Neutrophil (primary cell): ENCODE results near the gene VPREB1.

Source experiments
- H3K27ac ChIP-seq: fragments of 200-600 bp; sonication (generic); 2 replicates; pipeline ENCODE4 v1.5.1; 2016; ENCODE audit warnings: mild to moderate bottlenecking, moderate library complexity
- H3K27me3 ChIP-seq: fragments of 200-600 bp; sonication (generic); 2 replicates; pipeline ENCODE4 v1.6.0; 2016; ENCODE audit warnings: mild to moderate bottlenecking
- H3K36me3 ChIP-seq: fragments of 200-600 bp; sonication (generic); 2 replicates; pipeline ENCODE4 v1.5.1; 2017
- H3K4me1 ChIP-seq, 2 experiments: fragments of 200-600 bp in 1 of 2; sonication (generic) in 1 of 2; 1 replicate in 1 of 2; 2 replicates in 1 of 2; pipeline versions ENCODE4 v1.5.1 to v1.6.1; 2013 to 2016; ENCODE audit warnings: low read depth in 1 of 2, low read length in 1 of 2, mild to moderate bottlenecking in 1 of 2, moderate library complexity in 1 of 2; ENCODE audit not compliant: control insufficient read depth in 1 of 2, insufficient read depth in 1 of 2
- H3K4me3 ChIP-seq, 2 experiments: fragments of 200-600 bp in 1 of 2; sonication (generic) in 1 of 2; 1 replicate in 1 of 2; 2 replicates in 1 of 2; pipeline ENCODE4 v1.5.1; 2013 to 2016; ENCODE audit warnings: low read depth in 1 of 2, low read length in 1 of 2, mild to moderate bottlenecking in 1 of 2, moderate library complexity in 1 of 2
- H3K9me3 ChIP-seq: fragments of 200-600 bp; sonication (generic); 2 replicates; pipeline ENCODE4 v1.5.1; 2016
- CTCF ChIP-seq: fragments of 200-600 bp; sonication (generic); IDR thresholded peaks from 2 replicates; pipeline ENCODE4 v1.5.1; 2016; ENCODE audit warnings: antibody characterized with exemption

Gene VPREB1

DNA sequence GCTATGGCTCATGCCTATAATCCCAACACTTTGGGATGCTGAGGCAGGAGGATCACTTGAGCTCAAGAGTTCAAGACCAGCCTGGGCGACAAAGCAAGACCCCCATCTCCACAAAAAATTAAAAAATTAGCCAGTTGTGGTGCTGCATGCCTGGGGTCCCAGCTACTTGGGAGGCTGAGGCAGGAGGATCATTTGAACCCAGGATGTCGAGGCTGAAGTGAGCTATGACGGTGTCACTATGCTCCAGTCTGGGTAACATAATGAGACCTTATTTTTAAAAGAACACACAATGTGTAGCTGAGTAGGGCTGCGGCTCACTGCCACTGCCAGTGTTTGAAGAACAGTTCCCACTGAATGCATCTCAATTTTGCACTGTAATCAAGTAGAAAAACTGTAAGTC, 7.1 kb upstream of the VPREB1 start:
- Histone ChIP-seq H3K27ac (no peak overlapping the region), H3K4me1 (no peaks in the 10 kb centered on the region), H3K9me3 (no peaks in the 10 kb centered on the region), H3K4me3 (no peak overlapping the region), H3K36me3 (no peaks in the 10 kb centered on the region), H3K27me3 (no peaks in the 10 kb centered on the region)
- TF ChIP-seq CTCF = no peak

DNA sequence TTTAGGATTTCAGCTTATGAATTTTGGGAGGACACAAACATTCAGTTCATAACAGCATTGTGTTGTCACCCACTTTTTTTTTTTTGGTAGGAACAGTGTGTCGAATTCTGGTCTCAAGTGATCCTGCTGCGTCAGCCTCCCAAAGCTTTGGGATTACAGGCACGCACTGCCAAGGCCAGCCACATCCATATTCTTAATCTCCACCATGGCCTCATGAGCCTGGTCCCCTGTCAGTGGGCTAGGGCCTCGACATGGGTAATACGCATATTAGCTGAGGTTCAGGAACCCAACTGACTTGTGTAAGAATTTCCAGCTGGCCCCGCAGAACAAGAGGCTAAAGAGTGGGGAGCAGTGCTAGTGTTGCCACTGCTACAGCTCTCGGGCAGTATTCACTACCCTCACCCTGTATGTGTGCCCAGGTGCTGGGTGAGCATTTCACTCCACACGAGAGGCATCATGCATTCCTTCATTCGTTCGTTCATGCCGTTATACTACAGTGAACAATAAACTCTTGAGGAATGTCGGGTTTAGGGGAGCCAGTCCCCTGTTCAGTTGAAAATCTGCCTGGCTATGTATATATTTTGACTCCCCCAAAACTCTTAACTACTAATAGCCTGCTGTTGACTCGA, 5.2 kb upstream of the VPREB1 start:
- Histone ChIP-seq H3K27me3 (no peaks in the 10 kb centered on the region), H3K36me3 (no peaks in the 10 kb centered on the region), H3K9me3 (no peaks in the 10 kb centered on the region), H3K4me3 (no peak overlapping the region), H3K4me1 (no peaks in the 10 kb centered on the region), H3K27ac (no peak overlapping the region)
- TF ChIP-seq CTCF = no peak

GRCh38 chr22:22241554-22241898, 3.1 kb upstream of the VPREB1 start:
- Histone ChIP-seq H3K9me3 (no peaks in the 10 kb centered on the region), H3K4me1 (no peaks in the 10 kb centered on the region), H3K36me3 (no peaks in the 10 kb centered on the region), H3K4me3 (no peak overlapping the region), H3K27me3 (no peaks in the 10 kb centered on the region), H3K27ac (no peak overlapping the region)
- no peak for TF ChIP-seq CTCF

GRCh38 chr22:22242488-22242887, 2.1 kb upstream of the VPREB1 start:
- Histone ChIP-seq H3K9me3 (no peaks in the 10 kb centered on the region), H3K27me3 (no peaks in the 10 kb centered on the region), H3K4me1 (no peaks in the 10 kb centered on the region), H3K4me3 (no peak overlapping the region), H3K27ac (no peak overlapping the region), H3K36me3 (no peaks in the 10 kb centered on the region)
- no peak for TF ChIP-seq CTCF

DNA sequence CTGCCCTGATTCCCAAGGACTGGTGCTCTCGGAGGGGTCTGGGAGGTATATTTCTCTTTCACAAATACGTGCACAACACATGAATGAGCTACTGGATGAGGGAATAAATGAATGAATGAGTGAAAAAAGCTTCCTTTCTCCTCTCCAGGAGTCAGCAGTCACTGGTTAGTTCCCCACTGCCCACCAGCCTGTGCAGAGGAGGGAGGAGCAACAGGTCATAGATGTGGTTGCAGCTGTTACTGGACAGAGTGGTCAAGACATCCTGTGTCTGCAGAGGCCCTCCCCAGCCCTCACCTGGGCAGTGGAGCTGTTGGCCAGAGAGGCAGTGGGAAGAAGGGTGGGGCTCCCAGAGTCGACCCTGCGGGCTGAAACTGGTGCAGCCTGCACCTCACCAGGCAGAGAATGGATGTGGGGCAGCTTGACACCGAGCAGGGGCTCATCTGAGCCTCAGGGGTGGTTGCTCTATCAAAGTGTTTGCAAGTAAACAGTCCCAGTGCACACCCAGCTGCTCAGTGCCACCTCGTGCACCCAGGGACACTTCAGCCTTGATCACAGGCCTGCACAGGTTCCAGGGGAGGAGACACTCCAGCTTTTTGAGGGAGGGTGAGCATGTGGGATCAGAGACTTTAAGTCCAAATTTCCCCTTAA, 1.4 kb upstream of the VPREB1 start:
- H3K4me3 ChIP-seq = no peak overlapping the region
- H3K27me3 ChIP-seq = no peaks in the 10 kb centered on the region
- H3K36me3 ChIP-seq = no peaks in the 10 kb centered on the region
- H3K27ac ChIP-seq = no peak overlapping the region
- TF ChIP-seq CTCF = no peak
- no peaks in the 10 kb centered on the region for H3K9me3 ChIP-seq
- no peaks in the 10 kb centered on the region for H3K4me1 ChIP-seq
